Measurements from ENCODE around the gene RFC2. TPM values are rescaled to one million over a fixed set of nuclear protein-coding genes. Genes with fewer than 3 reads are reported as not detected.
"Not testable (repeated sequence)": the region's sequence is repeated elsewhere in the genome, so short reads cannot be mapped to it uniquely, and the experiment has no call there.

The RFC2 gene
- total RNA-seq, 1 donor from 2014 or later, result 18.5 TPM

GRCh38 chr7:74212661-74213060, 41.5 kb downstream of the RFC2 start:
- TF ChIP-seq, protein P1, sequence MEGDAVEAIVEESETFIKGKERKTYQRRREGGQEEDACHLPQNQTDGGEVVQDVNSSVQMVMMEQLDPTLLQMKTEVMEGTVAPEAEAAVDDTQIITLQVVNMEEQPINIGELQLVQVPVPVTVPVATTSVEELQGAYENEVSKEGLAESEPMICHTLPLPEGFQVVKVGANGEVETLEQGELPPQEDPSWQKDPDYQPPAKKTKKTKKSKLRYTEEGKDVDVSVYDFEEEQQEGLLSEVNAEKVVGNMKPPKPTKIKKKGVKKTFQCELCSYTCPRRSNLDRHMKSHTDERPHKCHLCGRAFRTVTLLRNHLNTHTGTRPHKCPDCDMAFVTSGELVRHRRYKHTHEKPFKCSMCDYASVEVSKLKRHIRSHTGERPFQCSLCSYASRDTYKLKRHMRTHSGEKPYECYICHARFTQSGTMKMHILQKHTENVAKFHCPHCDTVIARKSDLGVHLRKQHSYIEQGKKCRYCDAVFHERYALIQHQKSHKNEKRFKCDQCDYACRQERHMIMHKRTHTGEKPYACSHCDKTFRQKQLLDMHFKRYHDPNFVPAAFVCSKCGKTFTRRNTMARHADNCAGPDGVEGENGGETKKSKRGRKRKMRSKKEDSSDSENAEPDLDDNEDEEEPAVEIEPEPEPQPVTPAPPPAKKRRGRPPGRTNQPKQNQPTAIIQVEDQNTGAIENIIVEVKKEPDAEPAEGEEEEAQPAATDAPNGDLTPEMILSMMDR (IDR thresholded peaks at IDR 0.05), result no peak
- Histone ChIP-seq H3K36me3 (no peaks in the 10 kb centered on the region), H3K27ac (no peak overlapping the region), H3K4me1 (peaks cover 23% of the 10 kb centered on the region), H3K27me3 (ENCODE audit: low read depth) (no peaks in the 10 kb centered on the region), H3K4me3 (no peak overlapping the region), H3K9me3 (no peaks in the 10 kb centered on the region)
- DNase-seq, result peak; percentile 47
- intact Hi-C loops (cut with DNase I), result no loop called here
- no peak for ATAC-seq

GRCh38 chr7:74208241-74208640, 46.0 kb downstream of the RFC2 start:
- not testable (repeated sequence) for H3K27me3 ChIP-seq (ENCODE audit: low read depth); H3K36me3 ChIP-seq; H3K4me3 ChIP-seq; H3K27ac ChIP-seq; H3K9me3 ChIP-seq; DNase-seq; ATAC-seq
- peaks cover 15% of the 10 kb centered on the region for H3K4me1 ChIP-seq
- intact Hi-C loops (cut with DNase I), result loop anchor here (10.0 kb wide), 1 partner anchor 197 kb away; no protein-coding TSS in a partner anchor

- TF ChIP-seq, protein P1 (IDR thresholded peaks at IDR 0.05), result no peak
- no peaks in the 10 kb centered on the region for H3K9me3 ChIP-seq
- H3K36me3 ChIP-seq, result no peaks in the 10 kb centered on the region
- H3K27me3 ChIP-seq (ENCODE audit: low read depth), result no peaks in the 10 kb centered on the region
- no peak overlapping the region for H3K27ac ChIP-seq
- intact Hi-C loops (cut with DNase I), result loop anchor here (10.0 kb wide), 1 partner anchor 197 kb away; no protein-coding TSS in a partner anchor
- no peak overlapping the region for H3K4me3 ChIP-seq
- peaks cover 15% of the 10 kb centered on the region for H3K4me1 ChIP-seq
- DNase-seq (no peak), ATAC-seq (no peak)
These were observed 46.6 kb downstream of the RFC2 start for GRCh38 chr7:74207586-74207985.

GRCh38 chr7:74206589-74207120, 47.5 kb downstream of the RFC2 start:
- TF ChIP-seq, protein P1 (IDR thresholded peaks at IDR 0.05), result peak; percentile 99
- no peaks in the 10 kb centered on the region for H3K36me3 ChIP-seq
- no peaks in the 10 kb centered on the region for H3K9me3 ChIP-seq
- no peak overlapping the region for H3K27ac ChIP-seq
- intact Hi-C loops (cut with DNase I), result loop anchor here (10.0 kb wide), 1 partner anchor 198 kb away; no protein-coding TSS in a partner anchor
- DNase-seq, result peak; percentile 90
- peaks cover 15% of the 10 kb centered on the region for H3K4me1 ChIP-seq
- ATAC-seq, result peak; percentile 88 to 92
- H3K4me3 ChIP-seq, result peak overlapping the region; percentile 41
- no peaks in the 10 kb centered on the region for H3K27me3 ChIP-seq (ENCODE audit: low read depth)

- H3K4me3 ChIP-seq; H3K36me3 ChIP-seq; ATAC-seq; H3K9me3 ChIP-seq; H3K27me3 ChIP-seq (ENCODE audit: low read depth); DNase-seq; H3K27ac ChIP-seq: not testable (repeated sequence)
- intact Hi-C loops (cut with DNase I), result loop anchor here (10.0 kb wide), 1 partner anchor 199 kb away; no protein-coding TSS in a partner anchor
- H3K4me1 ChIP-seq, result peaks cover 15% of the 10 kb centered on the region
These were observed 48.1 kb downstream of the RFC2 start for GRCh38 chr7:74206052-74206451.

- H3K36me3 ChIP-seq, result no peaks in the 10 kb centered on the region
- no peak overlapping the region for H3K27ac ChIP-seq
- TF ChIP-seq, protein P1 (IDR thresholded peaks at IDR 0.05), result no peak
- intact Hi-C loops (cut with DNase I), result loop anchor here (10.0 kb wide), 1 partner anchor 201 kb away; no protein-coding TSS in a partner anchor
- H3K27me3 ChIP-seq (ENCODE audit: low read depth), result no peaks in the 10 kb centered on the region
- H3K9me3 ChIP-seq, result no peaks in the 10 kb centered on the region
- DNase-seq (no peak), ATAC-seq (no peak)
- no peak overlapping the region for H3K4me3 ChIP-seq
- peaks cover 9% of the 10 kb centered on the region for H3K4me1 ChIP-seq
These were observed 50.1 kb downstream of the RFC2 start for GRCh38 chr7:74203956-74204618.

Data from lower lobe of right lung (tissue), 2 donors.